GM12878 (cell line): ENCODE measurements around the gene TMX4.

Experiments
- TAF1 ChIP-seq: IDR thresholded peaks from 2 replicates; pipeline ENCODE4 v1.6.1; 2011; ENCODE audit warnings: mild to moderate bottlenecking, low read depth, low read length, borderline replicate concordance
- ZSCAN29 ChIP-seq: fragments of 450-650 bp; IDR thresholded peaks from 2 replicates; pipeline ENCODE4 v1.6.1; 2017; ENCODE audit warnings: mild to moderate bottlenecking, moderate library complexity
- TF ChIP-seq, protein P1 (sequence below), 3 experiments: IDR thresholded peaks in 2 of 3; conservative IDR thresholded peaks in 1 of 3; 2 replicates each; pipeline ENCODE4 v1.5.1; 2011; ENCODE audit warnings: low read depth in 3 of 3, low read length in 3 of 3, mild to moderate bottlenecking in 3 of 3, control low read depth in 2 of 3, moderate library complexity in 2 of 3, inconsistent platforms in 1 of 3, mixed read lengths in 1 of 3; ENCODE audit not compliant: control insufficient read depth in 2 of 3, insufficient read depth in 1 of 3; ENCODE audit errors: extremely low read depth in 1 of 3
- TF ChIP-seq, protein P2 (sequence below): fragments of 450-650 bp; IDR thresholded peaks from 2 replicates; pipeline ENCODE4 v1.6.1; 2017; ENCODE audit warnings: mild to moderate bottlenecking, low read depth, inconsistent platforms; ENCODE audit not compliant: poor library complexity, severe bottlenecking

DNA sequence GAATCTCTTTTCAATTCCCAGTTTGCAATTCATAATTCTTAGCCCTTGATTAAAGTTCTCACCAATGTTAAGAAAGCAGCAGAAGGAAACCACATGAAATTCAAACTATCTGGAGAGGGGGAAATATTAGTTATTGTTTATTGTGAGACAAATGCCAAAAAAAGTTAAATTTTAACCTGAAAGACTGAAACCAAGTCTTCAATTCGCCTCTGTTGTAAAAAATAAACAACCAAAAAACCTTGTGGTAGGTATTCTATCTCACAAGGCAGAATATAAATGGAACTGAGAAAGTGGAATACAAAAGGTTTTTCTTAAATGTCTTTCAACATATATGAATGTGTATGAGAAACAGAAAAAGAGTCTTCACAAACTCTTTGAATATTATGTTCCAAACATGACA is 24.8 kb downstream of the TMX4 start:
- TF ChIP-seq TAF1: no peak
- TF ChIP-seq, protein P1, sequence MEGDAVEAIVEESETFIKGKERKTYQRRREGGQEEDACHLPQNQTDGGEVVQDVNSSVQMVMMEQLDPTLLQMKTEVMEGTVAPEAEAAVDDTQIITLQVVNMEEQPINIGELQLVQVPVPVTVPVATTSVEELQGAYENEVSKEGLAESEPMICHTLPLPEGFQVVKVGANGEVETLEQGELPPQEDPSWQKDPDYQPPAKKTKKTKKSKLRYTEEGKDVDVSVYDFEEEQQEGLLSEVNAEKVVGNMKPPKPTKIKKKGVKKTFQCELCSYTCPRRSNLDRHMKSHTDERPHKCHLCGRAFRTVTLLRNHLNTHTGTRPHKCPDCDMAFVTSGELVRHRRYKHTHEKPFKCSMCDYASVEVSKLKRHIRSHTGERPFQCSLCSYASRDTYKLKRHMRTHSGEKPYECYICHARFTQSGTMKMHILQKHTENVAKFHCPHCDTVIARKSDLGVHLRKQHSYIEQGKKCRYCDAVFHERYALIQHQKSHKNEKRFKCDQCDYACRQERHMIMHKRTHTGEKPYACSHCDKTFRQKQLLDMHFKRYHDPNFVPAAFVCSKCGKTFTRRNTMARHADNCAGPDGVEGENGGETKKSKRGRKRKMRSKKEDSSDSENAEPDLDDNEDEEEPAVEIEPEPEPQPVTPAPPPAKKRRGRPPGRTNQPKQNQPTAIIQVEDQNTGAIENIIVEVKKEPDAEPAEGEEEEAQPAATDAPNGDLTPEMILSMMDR (IDR thresholded peaks at IDR 0.05 in 2 of 3, conservative IDR thresholded peaks at IDR 0.05 in 1 of 3; ENCODE audit: control insufficient read depth in 2 of 3, extremely low read depth in 1 of 3, insufficient read depth in 1 of 3, low read depth in 3 of 3, low read length in 3 of 3): no peak
- TF ChIP-seq, protein P2, sequence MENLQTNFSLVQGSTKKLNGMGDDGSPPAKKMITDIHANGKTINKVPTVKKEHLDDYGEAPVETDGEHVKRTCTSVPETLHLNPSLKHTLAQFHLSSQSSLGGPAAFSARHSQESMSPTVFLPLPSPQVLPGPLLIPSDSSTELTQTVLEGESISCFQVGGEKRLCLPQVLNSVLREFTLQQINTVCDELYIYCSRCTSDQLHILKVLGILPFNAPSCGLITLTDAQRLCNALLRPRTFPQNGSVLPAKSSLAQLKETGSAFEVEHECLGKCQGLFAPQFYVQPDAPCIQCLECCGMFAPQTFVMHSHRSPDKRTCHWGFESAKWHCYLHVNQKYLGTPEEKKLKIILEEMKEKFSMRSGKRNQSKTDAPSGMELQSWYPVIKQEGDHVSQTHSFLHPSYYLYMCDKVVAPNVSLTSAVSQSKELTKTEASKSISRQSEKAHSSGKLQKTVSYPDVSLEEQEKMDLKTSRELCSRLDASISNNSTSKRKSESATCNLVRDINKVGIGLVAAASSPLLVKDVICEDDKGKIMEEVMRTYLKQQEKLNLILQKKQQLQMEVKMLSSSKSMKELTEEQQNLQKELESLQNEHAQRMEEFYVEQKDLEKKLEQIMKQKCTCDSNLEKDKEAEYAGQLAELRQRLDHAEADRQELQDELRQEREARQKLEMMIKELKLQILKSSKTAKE: no peak
- no peak for TF ChIP-seq ZSCAN29
